SK-N-SH treated with all-trans-retinoic acid at 6 μM for 48 hours (cell line): ENCODE data around the gene RADIL.

Source experiments
- ATAC-seq: fragments of 200-7000 bp; cut with Tn5 transposase; 3 replicates; pipeline ENCODE4 v1.9.1; 2020; ENCODE audit warnings: mild to moderate bottlenecking, moderate library complexity
- ARNTL ChIP-seq: fragments of 450-650 bp; formaldehyde crosslinking; IDR thresholded peaks from 2 replicates; pipeline ENCODE4 v1.5.0; 2020; ENCODE audit warnings: low read depth, mild to moderate bottlenecking, moderate library complexity, borderline replicate concordance
- BACH2 ChIP-seq: fragments of 250-450 bp; sonication (Bioruptor Pico); IDR thresholded peaks from 2 replicates; pipeline ENCODE4 v1.9.0; 2021; ENCODE audit warnings: mild to moderate bottlenecking, borderline replicate concordance
- CREB5 ChIP-seq: fragments of 250-450 bp; sonication (Bioruptor Pico); IDR thresholded peaks from 2 replicates; pipeline ENCODE4 v1.5.1; 2020; ENCODE audit warnings: low read depth, mild to moderate bottlenecking, moderate library complexity
- CSDC2 ChIP-seq: fragments of 250-450 bp; sonication (Bioruptor Pico); IDR thresholded peaks from 2 replicates; pipeline ENCODE4 v1.5.0; 2020; ENCODE audit warnings: mild to moderate bottlenecking, moderate library complexity
- CSRNP3 ChIP-seq: fragments of 250-450 bp; sonication (Bioruptor Pico); IDR thresholded peaks from 2 replicates; pipeline ENCODE4 v1.5.1; 2021; ENCODE audit warnings: mild to moderate bottlenecking, moderate library complexity
- ESRRG ChIP-seq: fragments of 250-450 bp; sonication (Bioruptor Pico); IDR thresholded peaks from 2 replicates; pipeline ENCODE4 v1.6.1; 2021; ENCODE audit warnings: mild to moderate bottlenecking
- GLIS3 ChIP-seq: fragments of 250-450 bp; sonication (Bioruptor Pico); IDR thresholded peaks from 2 replicates; pipeline ENCODE4 v1.5.0; 2020; ENCODE audit warnings: mild to moderate bottlenecking, moderate library complexity
- ISL1 ChIP-seq: fragments of 250-450 bp; sonication (Bioruptor Pico); IDR thresholded peaks from 2 replicates; pipeline ENCODE4 v2.1.2; 2022; ENCODE audit warnings: mild to moderate bottlenecking, moderate library complexity
- OSR1 ChIP-seq: fragments of 250-450 bp; sonication (Bioruptor Pico); IDR thresholded peaks from 2 replicates; pipeline ENCODE4 v1.8.0; 2022; ENCODE audit warnings: moderate library complexity, mild to moderate bottlenecking, inconsistent platforms
- PATZ1 ChIP-seq: fragments of 250-450 bp; sonication (Bioruptor Pico); IDR thresholded peaks from 2 replicates; pipeline ENCODE4 v1.8.0; 2020; ENCODE audit warnings: mild to moderate bottlenecking, moderate library complexity, borderline replicate concordance
- POU6F1 ChIP-seq: fragments of 250-450 bp; sonication (Bioruptor Pico); IDR thresholded peaks from 2 replicates; pipeline ENCODE4 v1.8.0; 2021; ENCODE audit warnings: low read depth, mild to moderate bottlenecking, moderate library complexity, borderline replicate concordance
- PPARA ChIP-seq: fragments of 250-450 bp; sonication (Bioruptor Pico); IDR thresholded peaks from 2 replicates; pipeline ENCODE4 v1.5.0; 2020; ENCODE audit warnings: mild to moderate bottlenecking, borderline replicate concordance
- RARB ChIP-seq: fragments of 250-450 bp; sonication (Bioruptor Pico); IDR thresholded peaks from 2 replicates; pipeline ENCODE4 v1.8.0; 2021; ENCODE audit warnings: mild to moderate bottlenecking, moderate library complexity
- SNAI2 ChIP-seq: fragments of 250-450 bp; sonication (Bioruptor Pico); IDR thresholded peaks from 2 replicates; pipeline ENCODE4 v1.5.0; 2020; ENCODE audit warnings: mild to moderate bottlenecking, moderate library complexity
- TCF4 ChIP-seq: fragments of 250-450 bp; sonication (Bioruptor Pico); IDR thresholded peaks from 2 replicates; pipeline ENCODE4 v1.8.0; 2021; ENCODE audit warnings: mild to moderate bottlenecking, moderate library complexity, borderline replicate concordance
- TSHZ2 ChIP-seq: fragments of 250-450 bp; sonication (Bioruptor Pico); IDR thresholded peaks from 2 replicates; pipeline ENCODE4 v1.5.0; 2020; ENCODE audit warnings: mild to moderate bottlenecking, moderate library complexity
- ZC3H10 ChIP-seq: fragments of 250-450 bp; sonication (Bioruptor Pico); IDR thresholded peaks from 2 replicates; pipeline ENCODE4 v1.5.1; 2021; ENCODE audit warnings: mild to moderate bottlenecking, moderate library complexity
- ZFP3 ChIP-seq: fragments of 250-450 bp; sonication (Bioruptor Pico); IDR thresholded peaks from 2 replicates; pipeline ENCODE4 v1.5.0; 2020; ENCODE audit warnings: mild to moderate bottlenecking, moderate library complexity
- ZFP30 ChIP-seq: fragments of 450-650 bp; formaldehyde crosslinking; IDR thresholded peaks from 2 replicates; pipeline ENCODE4 v1.5.0; 2022; ENCODE audit warnings: mild to moderate bottlenecking, moderate library complexity
- ZNF565 ChIP-seq: fragments of 450-650 bp; formaldehyde crosslinking; conservative IDR thresholded peaks from 2 replicates; pipeline ENCODE4 v1.5.0; 2020; ENCODE audit warnings: low read depth, mild to moderate bottlenecking, moderate library complexity
- ZNF70 ChIP-seq: fragments of 450-650 bp; formaldehyde crosslinking; IDR thresholded peaks from 2 replicates; pipeline ENCODE4 v1.5.0; 2020; ENCODE audit warnings: mild to moderate bottlenecking, moderate library complexity
- ZNF8 ChIP-seq: fragments of 450-650 bp; formaldehyde crosslinking; IDR thresholded peaks from 2 replicates; pipeline ENCODE4 v1.5.0; 2020; ENCODE audit warnings: mild to moderate bottlenecking, moderate library complexity

Gene RADIL

GRCh38 chr7:4787947-4788626, 95.4 kb downstream of the RADIL start (continued):
- no peak for TF ChIP-seq OSR1 (CRISPR knock-in tag)
- TF ChIP-seq CREB5 = no peak
- no peak for TF ChIP-seq PPARA (CRISPR knock-in tag)
- no peak for TF ChIP-seq ESRRG (CRISPR knock-in tag)
- TF ChIP-seq ZNF565 (CRISPR knock-in tag) = no peak
- no peak for TF ChIP-seq GLIS3 (CRISPR knock-in tag)
- no peak for TF ChIP-seq POU6F1 (CRISPR knock-in tag)

- TF ChIP-seq BACH2 = no peak
- no peak for TF ChIP-seq ZC3H10 (CRISPR knock-in tag)
- no peak for TF ChIP-seq CSRNP3
- TF ChIP-seq GLIS3 (CRISPR knock-in tag) = no peak
- TF ChIP-seq ARNTL (CRISPR knock-in tag) = no peak
- no peak for TF ChIP-seq ZNF70
- TF ChIP-seq ZNF565 (CRISPR knock-in tag) = no peak
- TF ChIP-seq PPARA (CRISPR knock-in tag) = no peak
- no peak for TF ChIP-seq ISL1 (CRISPR knock-in tag)
- TF ChIP-seq ZFP3 (CRISPR knock-in tag) = no peak
- TF ChIP-seq OSR1 (CRISPR knock-in tag) = no peak
- no peak for TF ChIP-seq TSHZ2
- TF ChIP-seq TCF4 (CRISPR knock-in tag) = no peak
- no peak for TF ChIP-seq ESRRG (CRISPR knock-in tag)
- TF ChIP-seq RARB (CRISPR knock-in tag) = no peak
- no peak for TF ChIP-seq SNAI2 (CRISPR knock-in tag)
- TF ChIP-seq ZFP30 = no peak
- TF ChIP-seq, all 23 proteins: peak for 0
- ATAC-seq = no peak
Observed at GRCh38 chr7:4787541-4787940, 96.0 kb downstream of the RADIL start.

- no peak for ATAC-seq
- TF ChIP-seq ZNF565 (CRISPR knock-in tag) = no peak
- TF ChIP-seq POU6F1 (CRISPR knock-in tag) = no peak
- no peak for TF ChIP-seq CREB5
- TF ChIP-seq ZNF70 = no peak
- no peak for TF ChIP-seq RARB (CRISPR knock-in tag)
- no peak for TF ChIP-seq ZNF8 (CRISPR knock-in tag)
- TF ChIP-seq ZC3H10 (CRISPR knock-in tag) = no peak
- TF ChIP-seq CSDC2 (CRISPR knock-in tag) = no peak
- no peak for TF ChIP-seq ISL1 (CRISPR knock-in tag)
- TF ChIP-seq ARNTL (CRISPR knock-in tag) = no peak
- TF ChIP-seq TSHZ2 = no peak
- TF ChIP-seq PATZ1 (CRISPR knock-in tag) = no peak
- no peak for TF ChIP-seq ZFP30
Observed at GRCh38 chr7:4786015-4786414, 97.5 kb downstream of the RADIL start.
